ENCODE measurements around the gene TOR4A. TPM values are rescaled to one million over a fixed set of nuclear protein-coding genes. Genes with fewer than 3 reads are reported as not detected.

The TOR4A gene
- total and polyA plus RNA-seq, 2 experiments from 2014 or later, result 2.0 to 19.0 TPM

DNA sequence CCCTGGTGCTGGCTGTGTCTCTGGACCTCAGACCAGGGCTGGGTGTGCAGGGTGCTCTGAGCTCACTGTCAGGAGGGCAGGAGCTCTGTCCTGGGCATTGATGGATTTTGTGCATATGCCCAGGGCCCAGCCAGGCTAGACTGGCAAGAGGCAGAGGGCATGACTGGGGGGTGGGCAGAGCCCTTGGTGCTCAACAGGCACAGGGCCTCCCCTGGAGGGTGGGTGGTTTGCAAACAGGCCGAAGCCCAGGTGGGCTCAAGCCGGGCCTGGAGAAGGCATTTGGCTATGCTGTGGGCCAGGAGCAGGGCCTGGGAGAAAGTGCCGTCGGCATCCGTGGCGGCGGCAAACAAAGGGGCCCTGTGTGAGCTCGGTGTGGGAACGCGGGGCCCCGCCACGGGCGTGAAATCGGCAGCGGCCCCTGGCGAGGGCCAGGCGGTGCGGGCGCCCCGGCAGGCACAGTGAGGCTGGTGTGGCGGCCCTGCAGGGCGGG, 26.4 kb downstream of the TOR4A start (continued):
- TF ChIP-seq, protein P1, sequence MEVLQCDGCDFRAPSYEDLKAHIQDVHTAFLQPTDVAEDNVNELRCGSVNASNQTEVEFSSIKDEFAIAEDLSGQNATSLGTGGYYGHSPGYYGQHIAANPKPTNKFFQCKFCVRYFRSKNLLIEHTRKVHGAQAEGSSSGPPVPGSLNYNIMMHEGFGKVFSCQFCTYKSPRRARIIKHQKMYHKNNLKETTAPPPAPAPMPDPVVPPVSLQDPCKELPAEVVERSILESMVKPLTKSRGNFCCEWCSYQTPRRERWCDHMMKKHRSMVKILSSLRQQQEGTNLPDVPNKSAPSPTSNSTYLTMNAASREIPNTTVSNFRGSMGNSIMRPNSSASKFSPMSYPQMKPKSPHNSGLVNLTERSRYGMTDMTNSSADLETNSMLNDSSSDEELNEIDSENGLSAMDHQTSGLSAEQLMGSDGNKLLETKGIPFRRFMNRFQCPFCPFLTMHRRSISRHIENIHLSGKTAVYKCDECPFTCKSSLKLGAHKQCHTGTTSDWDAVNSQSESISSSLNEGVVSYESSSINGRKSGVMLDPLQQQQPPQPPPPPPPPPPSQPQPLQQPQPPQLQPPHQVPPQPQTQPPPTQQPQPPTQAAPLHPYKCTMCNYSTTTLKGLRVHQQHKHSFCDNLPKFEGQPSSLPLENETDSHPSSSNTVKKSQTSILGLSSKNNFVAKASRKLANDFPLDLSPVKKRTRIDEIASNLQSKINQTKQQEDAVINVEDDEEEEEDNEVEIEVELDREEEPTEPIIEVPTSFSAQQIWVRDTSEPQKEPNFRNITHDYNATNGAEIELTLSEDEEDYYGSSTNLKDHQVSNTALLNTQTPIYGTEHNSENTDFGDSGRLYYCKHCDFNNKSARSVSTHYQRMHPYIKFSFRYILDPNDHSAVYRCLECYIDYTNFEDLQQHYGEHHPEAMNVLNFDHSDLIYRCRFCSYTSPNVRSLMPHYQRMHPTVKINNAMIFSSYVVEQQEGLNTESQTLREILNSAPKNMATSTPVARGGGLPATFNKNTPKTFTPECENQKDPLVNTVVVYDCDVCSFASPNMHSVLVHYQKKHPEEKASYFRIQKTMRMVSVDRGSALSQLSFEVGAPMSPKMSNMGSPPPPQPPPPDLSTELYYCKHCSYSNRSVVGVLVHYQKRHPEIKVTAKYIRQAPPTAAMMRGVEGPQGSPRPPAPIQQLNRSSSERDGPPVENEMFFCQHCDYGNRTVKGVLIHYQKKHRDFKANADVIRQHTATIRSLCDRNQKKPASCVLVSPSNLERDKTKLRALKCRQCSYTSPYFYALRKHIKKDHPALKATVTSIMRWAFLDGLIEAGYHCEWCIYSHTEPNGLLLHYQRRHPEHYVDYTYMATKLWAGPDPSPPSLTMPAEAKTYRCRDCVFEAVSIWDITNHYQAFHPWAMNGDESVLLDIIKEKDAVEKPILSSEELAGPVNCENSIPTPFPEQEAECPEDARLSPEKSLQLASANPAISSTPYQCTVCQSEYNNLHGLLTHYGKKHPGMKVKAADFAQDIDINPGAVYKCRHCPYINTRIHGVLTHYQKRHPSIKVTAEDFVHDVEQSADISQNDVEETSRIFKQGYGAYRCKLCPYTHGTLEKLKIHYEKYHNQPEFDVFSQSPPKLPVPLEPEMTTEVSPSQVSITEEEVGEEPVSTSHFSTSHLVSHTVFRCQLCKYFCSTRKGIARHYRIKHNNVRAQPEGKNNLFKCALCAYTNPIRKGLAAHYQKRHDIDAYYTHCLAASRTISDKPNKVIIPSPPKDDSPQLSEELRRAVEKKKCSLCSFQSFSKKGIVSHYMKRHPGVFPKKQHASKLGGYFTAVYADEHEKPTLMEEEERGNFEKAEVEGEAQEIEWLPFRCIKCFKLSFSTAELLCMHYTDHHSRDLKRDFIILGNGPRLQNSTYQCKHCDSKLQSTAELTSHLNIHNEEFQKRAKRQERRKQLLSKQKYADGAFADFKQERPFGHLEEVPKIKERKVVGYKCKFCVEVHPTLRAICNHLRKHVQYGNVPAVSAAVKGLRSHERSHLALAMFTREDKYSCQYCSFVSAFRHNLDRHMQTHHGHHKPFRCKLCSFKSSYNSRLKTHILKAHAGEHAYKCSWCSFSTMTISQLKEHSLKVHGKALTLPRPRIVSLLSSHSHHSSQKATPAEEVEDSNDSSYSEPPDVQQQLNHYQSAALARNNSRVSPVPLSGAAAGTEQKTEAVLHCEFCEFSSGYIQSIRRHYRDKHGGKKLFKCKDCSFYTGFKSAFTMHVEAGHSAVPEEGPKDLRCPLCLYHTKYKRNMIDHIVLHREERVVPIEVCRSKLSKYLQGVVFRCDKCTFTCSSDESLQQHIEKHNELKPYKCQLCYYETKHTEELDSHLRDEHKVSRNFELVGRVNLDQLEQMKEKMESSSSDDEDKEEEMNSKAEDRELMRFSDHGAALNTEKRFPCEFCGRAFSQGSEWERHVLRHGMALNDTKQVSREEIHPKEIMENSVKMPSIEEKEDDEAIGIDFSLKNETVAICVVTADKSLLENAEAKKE (CRISPR knock-in tag; IDR thresholded peaks at IDR 0.05), result no peak
- TF ChIP-seq POLR2AphosphoS5 (IDR thresholded peaks at IDR 0.05; ENCODE audit: low read depth), result no peak
- no peak for TF ChIP-seq EZH2 (IDR thresholded peaks at IDR 0.05; ENCODE audit: low read depth, unreplicated experiment)
- TF ChIP-seq, protein P2, sequence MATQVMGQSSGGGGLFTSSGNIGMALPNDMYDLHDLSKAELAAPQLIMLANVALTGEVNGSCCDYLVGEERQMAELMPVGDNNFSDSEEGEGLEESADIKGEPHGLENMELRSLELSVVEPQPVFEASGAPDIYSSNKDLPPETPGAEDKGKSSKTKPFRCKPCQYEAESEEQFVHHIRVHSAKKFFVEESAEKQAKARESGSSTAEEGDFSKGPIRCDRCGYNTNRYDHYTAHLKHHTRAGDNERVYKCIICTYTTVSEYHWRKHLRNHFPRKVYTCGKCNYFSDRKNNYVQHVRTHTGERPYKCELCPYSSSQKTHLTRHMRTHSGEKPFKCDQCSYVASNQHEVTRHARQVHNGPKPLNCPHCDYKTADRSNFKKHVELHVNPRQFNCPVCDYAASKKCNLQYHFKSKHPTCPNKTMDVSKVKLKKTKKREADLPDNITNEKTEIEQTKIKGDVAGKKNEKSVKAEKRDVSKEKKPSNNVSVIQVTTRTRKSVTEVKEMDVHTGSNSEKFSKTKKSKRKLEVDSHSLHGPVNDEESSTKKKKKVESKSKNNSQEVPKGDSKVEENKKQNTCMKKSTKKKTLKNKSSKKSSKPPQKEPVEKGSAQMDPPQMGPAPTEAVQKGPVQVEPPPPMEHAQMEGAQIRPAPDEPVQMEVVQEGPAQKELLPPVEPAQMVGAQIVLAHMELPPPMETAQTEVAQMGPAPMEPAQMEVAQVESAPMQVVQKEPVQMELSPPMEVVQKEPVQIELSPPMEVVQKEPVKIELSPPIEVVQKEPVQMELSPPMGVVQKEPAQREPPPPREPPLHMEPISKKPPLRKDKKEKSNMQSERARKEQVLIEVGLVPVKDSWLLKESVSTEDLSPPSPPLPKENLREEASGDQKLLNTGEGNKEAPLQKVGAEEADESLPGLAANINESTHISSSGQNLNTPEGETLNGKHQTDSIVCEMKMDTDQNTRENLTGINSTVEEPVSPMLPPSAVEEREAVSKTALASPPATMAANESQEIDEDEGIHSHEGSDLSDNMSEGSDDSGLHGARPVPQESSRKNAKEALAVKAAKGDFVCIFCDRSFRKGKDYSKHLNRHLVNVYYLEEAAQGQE (IDR thresholded peaks at IDR 0.05; ENCODE audit: unreplicated experiment), result no peak
- TF ChIP-seq, protein P3, sequence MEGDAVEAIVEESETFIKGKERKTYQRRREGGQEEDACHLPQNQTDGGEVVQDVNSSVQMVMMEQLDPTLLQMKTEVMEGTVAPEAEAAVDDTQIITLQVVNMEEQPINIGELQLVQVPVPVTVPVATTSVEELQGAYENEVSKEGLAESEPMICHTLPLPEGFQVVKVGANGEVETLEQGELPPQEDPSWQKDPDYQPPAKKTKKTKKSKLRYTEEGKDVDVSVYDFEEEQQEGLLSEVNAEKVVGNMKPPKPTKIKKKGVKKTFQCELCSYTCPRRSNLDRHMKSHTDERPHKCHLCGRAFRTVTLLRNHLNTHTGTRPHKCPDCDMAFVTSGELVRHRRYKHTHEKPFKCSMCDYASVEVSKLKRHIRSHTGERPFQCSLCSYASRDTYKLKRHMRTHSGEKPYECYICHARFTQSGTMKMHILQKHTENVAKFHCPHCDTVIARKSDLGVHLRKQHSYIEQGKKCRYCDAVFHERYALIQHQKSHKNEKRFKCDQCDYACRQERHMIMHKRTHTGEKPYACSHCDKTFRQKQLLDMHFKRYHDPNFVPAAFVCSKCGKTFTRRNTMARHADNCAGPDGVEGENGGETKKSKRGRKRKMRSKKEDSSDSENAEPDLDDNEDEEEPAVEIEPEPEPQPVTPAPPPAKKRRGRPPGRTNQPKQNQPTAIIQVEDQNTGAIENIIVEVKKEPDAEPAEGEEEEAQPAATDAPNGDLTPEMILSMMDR (conservative IDR thresholded peaks at IDR 0.05; ENCODE audit: low read depth in 2 of 2), result no peak
- no peak for TF ChIP-seq EZH2phosphoT487 (IDR thresholded peaks at IDR 0.05; ENCODE audit: unreplicated experiment)
- no peak for TF ChIP-seq ZNF331 (CRISPR knock-in tag; IDR thresholded peaks at IDR 0.05; ENCODE audit: low read depth)
- TF ChIP-seq ZNF114 (CRISPR knock-in tag; IDR thresholded peaks at IDR 0.05), result no peak
- TF ChIP-seq CREB1 (CRISPR knock-in tag; IDR thresholded peaks at IDR 0.05; ENCODE audit: low read depth), result no peak
- TF ChIP-seq STAT1 (IDR thresholded peaks at IDR 0.05; ENCODE audit: unreplicated experiment), result no peak

Measured in GM23338 (cell line).